ENCODE measurements around the gene WDR64.

DNA sequence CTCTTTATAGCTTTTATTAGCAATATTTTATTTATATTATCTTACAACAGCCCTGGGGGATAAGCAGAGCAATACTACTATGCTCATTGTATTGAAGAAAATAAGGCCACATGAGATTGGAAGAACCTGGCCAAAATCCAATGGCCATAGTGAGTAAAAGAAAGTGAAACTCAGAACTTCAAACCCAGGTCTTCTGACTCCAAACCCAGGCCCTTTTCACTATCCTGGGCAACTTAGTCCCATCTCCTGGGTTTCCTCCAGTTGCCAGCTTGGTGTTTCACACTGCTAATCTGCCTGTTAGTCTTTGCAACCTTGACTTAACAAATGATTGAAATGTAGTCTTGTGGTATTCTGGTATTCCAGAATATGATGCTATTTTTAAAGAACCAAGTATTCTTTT, 173.5 kb downstream of the WDR64 start:
- TF ChIP-seq, protein P1, sequence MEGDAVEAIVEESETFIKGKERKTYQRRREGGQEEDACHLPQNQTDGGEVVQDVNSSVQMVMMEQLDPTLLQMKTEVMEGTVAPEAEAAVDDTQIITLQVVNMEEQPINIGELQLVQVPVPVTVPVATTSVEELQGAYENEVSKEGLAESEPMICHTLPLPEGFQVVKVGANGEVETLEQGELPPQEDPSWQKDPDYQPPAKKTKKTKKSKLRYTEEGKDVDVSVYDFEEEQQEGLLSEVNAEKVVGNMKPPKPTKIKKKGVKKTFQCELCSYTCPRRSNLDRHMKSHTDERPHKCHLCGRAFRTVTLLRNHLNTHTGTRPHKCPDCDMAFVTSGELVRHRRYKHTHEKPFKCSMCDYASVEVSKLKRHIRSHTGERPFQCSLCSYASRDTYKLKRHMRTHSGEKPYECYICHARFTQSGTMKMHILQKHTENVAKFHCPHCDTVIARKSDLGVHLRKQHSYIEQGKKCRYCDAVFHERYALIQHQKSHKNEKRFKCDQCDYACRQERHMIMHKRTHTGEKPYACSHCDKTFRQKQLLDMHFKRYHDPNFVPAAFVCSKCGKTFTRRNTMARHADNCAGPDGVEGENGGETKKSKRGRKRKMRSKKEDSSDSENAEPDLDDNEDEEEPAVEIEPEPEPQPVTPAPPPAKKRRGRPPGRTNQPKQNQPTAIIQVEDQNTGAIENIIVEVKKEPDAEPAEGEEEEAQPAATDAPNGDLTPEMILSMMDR (IDR thresholded peaks at IDR 0.05), result no peak
- no peak for TF ChIP-seq POLR2A (IDR thresholded peaks at IDR 0.05)

Data from heart left ventricle (tissue), 13 donors.